ENCODE data around the gene NBAS. TPM values are rescaled to one million over a fixed set of nuclear protein-coding genes. Genes with fewer than 3 reads are reported as not detected.

The NBAS gene
- total RNA-seq, 1 experiment from 2014 or later, result 46.4 TPM

GRCh38 chr2:15481000-15481399 lies 80.1 kb downstream of the NBAS start:
- CTCF ChIA-PET, result interaction anchor here (0.6 kb wide), 1 partner anchor 11 kb away, joined by 3 read pairs; no protein-coding TSS in a partner anchor
- Mint-ChIP-seq H3K27me3 (ENCODE audit: insufficient read depth, unreplicated experiment) (no peaks in the 10 kb centered on the region), H3K9me3 (ENCODE audit: unreplicated experiment) (no peaks in the 10 kb centered on the region), H3K4me3 (ENCODE audit: unreplicated experiment) (no peak overlapping the region), H3K4me1 (ENCODE audit: insufficient read depth, unreplicated experiment) (no peaks in the 10 kb centered on the region), H3K27ac (ENCODE audit: low read depth, unreplicated experiment) (no peak overlapping the region), H3K36me3 (ENCODE audit: insufficient read depth, unreplicated experiment) (peaks cover 19% of the 10 kb centered on the region)
- intact Hi-C loops (cut with micrococcal nuclease), result no loop called here
- no TSS peak for BruUV-seq (replicated peaks)
- POLR2A ChIA-PET, result no interaction called here
- DNase-seq (ENCODE audit: unreplicated experiment), result no peak
- TF ChIP-seq CTCF (IDR thresholded peaks at IDR 0.05; ENCODE audit: unreplicated experiment), result no peak

- Mint-ChIP-seq H3K27ac (ENCODE audit: low read depth, unreplicated experiment) (no peak overlapping the region), H3K4me3 (ENCODE audit: unreplicated experiment) (no peak overlapping the region), H3K27me3 (ENCODE audit: insufficient read depth, unreplicated experiment) (no peaks in the 10 kb centered on the region), H3K4me1 (ENCODE audit: insufficient read depth, unreplicated experiment) (no peaks in the 10 kb centered on the region), H3K9me3 (ENCODE audit: unreplicated experiment) (no peaks in the 10 kb centered on the region), H3K36me3 (ENCODE audit: insufficient read depth, unreplicated experiment) (peaks cover 23% of the 10 kb centered on the region)
- no TSS peak for BruUV-seq (replicated peaks)
- CTCF ChIA-PET, result interaction anchor here (0.6 kb wide), 2 partner anchors 52 to 249 kb away, joined by 4 to 7 read pairs; no protein-coding TSS in a partner anchor
- no peak for TF ChIP-seq CTCF (IDR thresholded peaks at IDR 0.05; ENCODE audit: unreplicated experiment)
- POLR2A ChIA-PET, result no interaction called here
- intact Hi-C loops (cut with micrococcal nuclease), result no loop called here
- no peak for DNase-seq (ENCODE audit: unreplicated experiment)
These were observed 80.6 kb downstream of the NBAS start for GRCh38 chr2:15480552-15480951.

GRCh38 chr2:15472876-15473275 lies 88.3 kb downstream of the NBAS start:
- no peaks in the 10 kb centered on the region for H3K4me1 Mint-ChIP-seq (ENCODE audit: insufficient read depth, unreplicated experiment)
- H3K27ac Mint-ChIP-seq (ENCODE audit: low read depth, unreplicated experiment), result peak overlapping the region; percentile 3
- H3K36me3 Mint-ChIP-seq (ENCODE audit: insufficient read depth, unreplicated experiment), result peaks cover 44% of the 10 kb centered on the region
- no peak for TF ChIP-seq CTCF (IDR thresholded peaks at IDR 0.05; ENCODE audit: unreplicated experiment)
- ChIA-PET POLR2A (no interaction called here), CTCF (interaction anchor here (1.2 kb wide), 1 partner anchor 105 kb away, joined by 4 read pairs; no protein-coding TSS in a partner anchor)
- no peaks in the 10 kb centered on the region for H3K27me3 Mint-ChIP-seq (ENCODE audit: insufficient read depth, unreplicated experiment)
- intact Hi-C loops (cut with micrococcal nuclease), result no loop called here
- H3K4me3 Mint-ChIP-seq (ENCODE audit: unreplicated experiment), result no peak overlapping the region
- no TSS peak for BruUV-seq (replicated peaks)
- H3K9me3 Mint-ChIP-seq (ENCODE audit: unreplicated experiment), result no peaks in the 10 kb centered on the region
- no peak for DNase-seq (ENCODE audit: unreplicated experiment)

- peak overlapping the region; percentile 3 for H3K27ac Mint-ChIP-seq (ENCODE audit: low read depth, unreplicated experiment)
- TF ChIP-seq CTCF (IDR thresholded peaks at IDR 0.05; ENCODE audit: unreplicated experiment), result no peak
- DNase-seq (ENCODE audit: unreplicated experiment), result no peak
- peaks cover 49% of the 10 kb centered on the region for H3K36me3 Mint-ChIP-seq (ENCODE audit: insufficient read depth, unreplicated experiment)
- no peaks in the 10 kb centered on the region for H3K27me3 Mint-ChIP-seq (ENCODE audit: insufficient read depth, unreplicated experiment)
- no TSS peak for BruUV-seq (replicated peaks)
- H3K9me3 Mint-ChIP-seq (ENCODE audit: unreplicated experiment), result no peaks in the 10 kb centered on the region
- no peak overlapping the region for H3K4me3 Mint-ChIP-seq (ENCODE audit: unreplicated experiment)
- ChIA-PET POLR2A (interaction anchor here (0.7 kb wide), 1 partner anchor 75 kb away, joined by 3 read pairs; no protein-coding TSS in a partner anchor), CTCF (interaction anchor here (1.2 kb wide), 1 partner anchor 106 kb away, joined by 4 read pairs; no protein-coding TSS in a partner anchor)
- intact Hi-C loops (cut with micrococcal nuclease), result no loop called here
- H3K4me1 Mint-ChIP-seq (ENCODE audit: insufficient read depth, unreplicated experiment), result no peaks in the 10 kb centered on the region
These were observed 89.0 kb downstream of the NBAS start for GRCh38 chr2:15472133-15472532.

Data from MCF 10A (cell line).